GM19328 (cell line): ENCODE results near the gene CHMP5.
"Not testable (repeated sequence)": the region's sequence is repeated elsewhere in the genome, so short reads cannot be mapped to it uniquely, and the experiment has no call there.

ENCODE experiments used
- ATAC-seq: cut with Tn5 transposase; IDR thresholded peaks from one replicate; pipeline ENCODE4 v1.9.1; 2021; ENCODE audit warnings: mild to moderate bottlenecking, moderate library complexity; ENCODE audit not compliant: unreplicated experiment

Gene CHMP5

GRCh38 chr9:33311953-33312352, 47.1 kb downstream of the CHMP5 start:
- ATAC-seq = no peak

- no peak for ATAC-seq
Measured at GRCh38 chr9:33315371-33315770, 50.5 kb downstream of the CHMP5 start.

- not testable (repeated sequence) for ATAC-seq
Measured at GRCh38 chr9:33317136-33317535, 52.3 kb downstream of the CHMP5 start.

- no peak for ATAC-seq
Measured at GRCh38 chr9:33318225-33318624, 53.4 kb downstream of the CHMP5 start.

GRCh38 chr9:33318781-33319180, 53.9 kb downstream of the CHMP5 start:
- no peak for ATAC-seq

GRCh38 chr9:33320230-33320567, 55.4 kb downstream of the CHMP5 start:
- ATAC-seq = no peak

GRCh38 chr9:33320568-33321261, 55.9 kb downstream of the CHMP5 start:
- ATAC-seq = no peak

GRCh38 chr9:33329117-33329563, 64.3 kb downstream of the CHMP5 start:
- ATAC-seq = no peak

GRCh38 chr9:33329979-33330378, 65.1 kb downstream of the CHMP5 start:
- no peak for ATAC-seq

GRCh38 chr9:33331377-33331891, 66.6 kb downstream of the CHMP5 start:
- no peak for ATAC-seq
